Measurements from ENCODE around the gene RABAC1.

DNA sequence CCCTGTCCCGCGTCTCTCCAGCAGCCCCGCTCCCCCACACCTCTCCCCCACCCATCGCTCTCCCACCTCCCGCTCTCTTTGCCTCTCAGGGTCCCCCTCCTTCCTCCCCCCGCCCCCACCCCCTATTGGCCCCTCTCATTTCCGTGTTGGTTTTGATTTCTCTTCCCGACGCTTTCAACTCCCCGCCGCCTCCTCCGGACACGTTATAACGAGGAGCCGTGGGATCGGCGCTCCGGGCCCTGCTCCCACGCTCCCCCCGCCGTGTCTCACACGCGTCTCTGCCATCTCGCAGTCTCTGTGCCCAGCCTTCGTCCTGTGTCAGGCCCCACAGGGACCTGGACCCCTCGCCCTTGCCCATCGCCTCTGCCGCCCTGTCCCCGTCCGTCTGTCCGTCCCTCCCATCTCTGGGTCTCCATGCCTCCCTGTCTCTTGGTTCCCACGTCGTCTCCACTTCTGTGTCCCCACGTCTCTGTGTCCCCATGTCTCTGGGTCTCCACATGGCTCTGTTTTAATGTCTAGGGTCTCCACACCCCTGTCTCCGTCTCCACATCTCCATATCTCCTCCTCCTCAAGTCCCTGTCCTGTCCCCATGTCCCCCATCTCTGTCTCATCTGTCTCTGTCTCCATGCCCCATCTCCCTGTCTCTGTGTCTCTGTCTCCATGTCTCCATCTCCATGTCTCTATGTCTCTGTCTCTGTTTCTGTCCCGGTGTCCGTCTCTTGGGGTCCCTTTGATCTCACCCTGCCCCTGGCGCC lies 43.9 kb downstream of the RABAC1 start:
- TF ChIP-seq, protein P1, sequence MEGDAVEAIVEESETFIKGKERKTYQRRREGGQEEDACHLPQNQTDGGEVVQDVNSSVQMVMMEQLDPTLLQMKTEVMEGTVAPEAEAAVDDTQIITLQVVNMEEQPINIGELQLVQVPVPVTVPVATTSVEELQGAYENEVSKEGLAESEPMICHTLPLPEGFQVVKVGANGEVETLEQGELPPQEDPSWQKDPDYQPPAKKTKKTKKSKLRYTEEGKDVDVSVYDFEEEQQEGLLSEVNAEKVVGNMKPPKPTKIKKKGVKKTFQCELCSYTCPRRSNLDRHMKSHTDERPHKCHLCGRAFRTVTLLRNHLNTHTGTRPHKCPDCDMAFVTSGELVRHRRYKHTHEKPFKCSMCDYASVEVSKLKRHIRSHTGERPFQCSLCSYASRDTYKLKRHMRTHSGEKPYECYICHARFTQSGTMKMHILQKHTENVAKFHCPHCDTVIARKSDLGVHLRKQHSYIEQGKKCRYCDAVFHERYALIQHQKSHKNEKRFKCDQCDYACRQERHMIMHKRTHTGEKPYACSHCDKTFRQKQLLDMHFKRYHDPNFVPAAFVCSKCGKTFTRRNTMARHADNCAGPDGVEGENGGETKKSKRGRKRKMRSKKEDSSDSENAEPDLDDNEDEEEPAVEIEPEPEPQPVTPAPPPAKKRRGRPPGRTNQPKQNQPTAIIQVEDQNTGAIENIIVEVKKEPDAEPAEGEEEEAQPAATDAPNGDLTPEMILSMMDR (IDR thresholded peaks at IDR 0.05; ENCODE audit: insufficient read depth, low read length, poor library complexity, severe bottlenecking): no peak
- no peak for TF ChIP-seq EZH2phosphoT487 (conservative IDR thresholded peaks at IDR 0.05; ENCODE audit: low read length)
